Measurements from ENCODE around the gene CAMK2B. TPM values are rescaled to one million over a fixed set of nuclear protein-coding genes. Genes with fewer than 3 reads are reported as not detected.
"Not testable (repeated sequence)": the region's sequence is repeated elsewhere in the genome, so short reads cannot be mapped to it uniquely, and the experiment has no call there.

CAMK2B gene
- polyA plus RNA-seq, 4 donors, result 2.1 to 2.9 (median 2.3) TPM

DNA sequence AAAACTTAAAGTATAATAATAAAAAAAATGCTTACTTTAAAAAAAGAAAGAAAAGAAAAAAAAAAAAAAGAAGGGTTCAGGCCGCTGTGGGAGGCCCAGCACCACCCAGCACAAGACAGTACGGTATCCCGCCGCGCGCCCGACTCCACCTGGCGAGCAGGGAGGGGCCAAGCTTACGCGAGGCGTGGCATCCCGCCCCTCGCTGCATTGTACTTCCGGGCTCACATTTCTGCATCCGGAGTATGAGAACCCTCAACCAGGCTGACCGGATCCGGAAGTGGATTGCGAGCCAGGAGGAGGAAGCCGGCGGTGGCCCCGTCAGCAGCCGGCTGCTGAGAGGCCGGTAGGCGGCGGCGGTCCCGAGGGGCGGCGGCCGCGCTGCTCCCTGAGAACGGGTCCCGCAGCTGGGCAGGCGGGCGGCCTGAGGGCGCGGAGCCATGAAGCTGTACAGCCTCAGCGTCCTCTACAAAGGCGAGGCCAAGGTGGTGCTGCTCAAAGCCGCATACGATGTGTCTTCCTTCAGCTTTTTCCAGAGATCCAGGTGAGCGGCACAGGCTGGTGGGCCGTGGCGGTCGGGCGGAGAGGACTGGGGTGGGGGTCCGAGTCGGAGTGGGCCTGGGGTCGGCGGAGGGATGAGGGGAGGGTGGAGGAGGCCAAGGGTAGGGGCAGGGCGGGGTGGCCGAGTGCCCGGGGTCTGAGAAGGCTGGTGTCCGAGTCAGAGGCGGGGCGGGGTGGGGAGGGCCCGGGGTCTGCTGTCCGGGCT lies 124.5 kb downstream of the CAMK2B start, which contains the start of gene YKT6:
YKT6 (plus strand) TSS at position 280 of the 763 bp plus-strand sequence; CDS start at position 438, 158 bp downstream.
- peak; percentile 83 to 92 (median 91) for DNase-seq (ENCODE audit: low read depth in 4 of 4, low spot score in 3 of 4)

DNA sequence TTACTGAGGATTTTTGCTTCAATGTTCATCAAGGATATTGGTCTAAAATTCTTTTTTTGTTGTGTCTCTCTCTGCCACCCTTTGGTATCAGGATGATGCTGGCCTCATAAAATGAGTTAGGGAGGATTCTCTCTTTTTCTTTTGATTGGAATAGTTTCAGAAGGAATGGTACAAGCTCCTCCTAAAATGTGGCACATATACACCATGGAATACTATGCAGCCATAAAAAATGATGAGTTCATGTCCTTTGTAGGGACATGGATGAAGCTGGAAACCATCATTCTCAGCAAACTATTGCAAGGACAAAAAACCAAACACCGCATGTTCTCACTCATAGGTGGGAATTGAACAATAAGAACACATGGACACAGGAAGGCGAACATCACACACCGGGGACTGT lies 125.2 kb downstream of the CAMK2B start:
- not testable (repeated sequence) for DNase-seq (ENCODE audit: low read depth in 4 of 4, low spot score in 3 of 4)

DNA sequence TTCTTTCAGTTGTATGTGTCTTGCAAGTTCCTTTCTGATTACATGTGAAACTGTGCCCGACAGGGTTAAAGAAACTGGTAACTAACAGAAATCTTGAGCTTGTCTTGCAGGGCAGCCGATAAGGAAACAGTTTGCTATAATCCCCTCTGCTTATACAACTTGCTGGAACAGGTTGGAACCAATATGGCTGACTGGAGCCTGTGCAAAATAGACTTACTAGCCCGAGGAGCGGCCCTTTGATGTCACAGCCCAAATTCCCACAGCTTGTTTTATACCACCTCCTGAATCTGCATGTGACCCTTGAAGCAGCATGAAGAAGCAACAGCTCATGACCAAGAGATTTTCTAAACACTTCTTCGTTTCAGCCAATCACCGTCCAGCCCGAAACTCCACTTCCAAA lies 127.9 kb downstream of the CAMK2B start:
- DNase-seq (ENCODE audit: low read depth in 4 of 4, low spot score in 3 of 4), result no peak

DNA sequence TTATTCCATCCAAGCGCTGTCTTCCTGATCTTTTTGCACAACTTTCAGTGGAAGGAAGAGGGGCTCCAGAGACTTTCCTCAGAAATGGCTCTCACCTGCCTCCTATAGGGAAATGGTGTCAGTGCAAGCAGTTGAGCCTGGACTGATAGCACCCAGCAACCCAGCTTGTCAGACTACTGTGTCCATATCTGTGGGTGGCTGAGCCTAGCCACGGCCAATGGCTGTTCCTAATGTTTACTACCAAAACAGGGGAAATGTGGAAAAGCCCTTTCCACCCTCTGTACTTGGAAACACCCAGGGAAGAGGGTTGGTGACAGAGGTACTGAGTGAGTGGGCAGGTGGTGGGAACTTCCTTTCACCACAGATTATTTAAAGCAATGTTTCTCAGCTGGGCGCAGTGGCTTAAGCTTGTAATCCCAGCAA lies 128.9 kb downstream of the CAMK2B start:
- DNase-seq (ENCODE audit: low read depth in 4 of 4, low spot score in 3 of 4), result peak in 1 of 4 donors; percentile 46

DNA sequence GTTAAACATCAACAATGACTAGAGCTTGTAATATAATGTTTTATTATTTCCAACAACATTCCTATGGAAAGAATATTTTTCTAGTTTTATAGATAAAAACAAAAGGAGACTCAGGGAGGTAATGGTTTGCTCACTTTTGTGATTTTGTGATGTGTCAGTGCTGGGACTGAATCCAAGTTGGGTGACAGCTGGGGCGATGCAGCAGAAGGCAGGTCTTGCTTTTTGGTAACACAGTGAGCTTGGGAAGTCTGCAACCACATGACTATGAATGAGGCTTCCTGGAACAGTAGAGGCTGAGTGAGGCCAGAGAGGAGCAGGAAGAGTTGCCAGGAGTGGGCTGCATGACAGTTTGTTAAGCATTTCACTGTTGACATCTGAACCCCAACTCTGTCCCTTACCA lies 129.5 kb downstream of the CAMK2B start:
- no peak for DNase-seq (ENCODE audit: low read depth in 4 of 4, low spot score in 3 of 4)

DNA sequence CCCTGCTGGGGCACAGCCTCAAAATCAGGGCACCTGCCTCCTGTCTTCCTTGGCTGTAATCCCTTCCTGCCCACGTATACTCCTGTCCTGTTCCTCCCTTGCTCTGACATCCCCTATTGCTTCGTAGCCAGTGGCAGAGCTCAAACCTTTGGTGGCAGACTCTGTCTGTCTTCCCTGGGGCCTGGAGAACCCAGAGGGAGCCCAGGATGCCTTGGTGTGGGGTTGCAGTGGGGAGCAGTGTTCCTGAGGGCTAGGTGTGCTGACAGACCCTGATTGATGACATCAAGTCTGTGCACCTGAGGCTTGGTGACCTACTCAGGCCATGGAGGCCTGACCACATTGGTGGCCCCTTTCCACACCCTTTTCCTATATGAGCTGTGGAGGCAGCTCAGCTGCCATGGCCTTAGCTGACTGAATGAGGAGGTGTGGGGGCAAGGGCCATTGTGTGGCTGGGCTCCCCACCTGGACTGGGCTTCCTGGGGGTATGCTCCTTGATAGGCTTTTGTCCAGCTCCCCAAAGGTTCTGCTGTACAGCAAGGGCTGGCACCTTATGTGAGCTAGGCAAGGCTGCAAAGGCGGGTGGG lies 130.7 kb downstream of the CAMK2B start:
- DNase-seq (ENCODE audit: low read depth in 4 of 4, low spot score in 3 of 4), result no peak

DNA sequence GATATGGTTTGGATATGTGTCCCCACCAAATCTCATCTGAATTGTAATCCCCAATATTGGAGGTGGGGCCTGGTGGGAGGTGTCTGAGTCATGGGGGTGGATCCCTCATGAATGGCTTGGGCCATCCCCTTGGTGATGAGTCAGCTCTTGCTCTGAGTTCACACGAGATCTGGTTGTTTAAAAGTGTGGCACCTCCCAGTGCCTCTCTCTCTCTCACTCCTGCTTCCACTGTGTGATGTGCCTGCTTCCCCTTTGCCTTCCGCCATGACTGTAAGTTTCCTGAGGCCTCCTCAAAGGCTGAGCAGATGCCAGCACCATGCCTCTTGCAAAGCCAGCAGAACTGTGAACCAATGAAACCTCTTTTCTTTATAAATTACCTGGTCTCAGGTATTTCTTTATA lies 131.3 kb downstream of the CAMK2B start:
- no peak for DNase-seq (ENCODE audit: low read depth in 4 of 4, low spot score in 3 of 4)

DNA sequence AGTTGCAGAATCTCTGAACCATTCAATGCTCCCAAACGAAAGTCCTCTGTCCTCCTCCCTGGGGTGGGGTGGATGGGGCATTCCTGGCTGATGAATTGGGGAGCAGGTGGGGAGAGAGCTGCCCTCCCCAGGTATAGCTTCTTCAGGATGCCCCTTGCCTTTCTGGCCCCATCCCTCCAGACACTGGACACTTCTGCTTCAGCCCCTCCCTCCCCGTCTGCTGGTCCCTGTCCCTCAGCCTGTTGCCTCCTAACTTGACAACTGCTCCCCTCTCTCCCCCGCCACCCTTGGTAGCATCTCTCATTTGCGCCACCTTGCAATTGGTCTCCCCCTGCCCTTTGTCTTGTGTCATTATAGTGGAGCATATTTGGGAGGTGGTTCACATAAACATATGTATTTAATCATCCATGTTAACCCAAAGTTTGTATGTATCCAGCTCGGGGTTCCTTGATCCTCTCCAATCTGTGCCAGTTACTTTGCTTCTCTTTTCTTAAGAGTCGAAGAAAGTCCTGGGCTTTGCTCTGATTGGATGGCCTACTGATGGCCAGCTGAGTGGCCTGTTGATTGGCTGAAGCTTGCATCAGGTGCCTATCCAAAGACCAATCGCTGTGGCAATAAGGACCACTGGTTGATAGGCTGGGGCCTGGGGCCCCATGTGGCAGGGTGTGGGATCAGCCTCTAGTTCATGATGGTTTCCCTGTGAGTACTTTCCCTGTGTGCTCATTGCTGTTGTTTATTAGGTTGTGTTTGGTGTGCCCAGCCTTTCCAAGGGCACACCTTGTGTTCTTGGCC lies 132.2 kb downstream of the CAMK2B start:
- no peak for DNase-seq (ENCODE audit: low read depth in 4 of 4, low spot score in 3 of 4)

DNA sequence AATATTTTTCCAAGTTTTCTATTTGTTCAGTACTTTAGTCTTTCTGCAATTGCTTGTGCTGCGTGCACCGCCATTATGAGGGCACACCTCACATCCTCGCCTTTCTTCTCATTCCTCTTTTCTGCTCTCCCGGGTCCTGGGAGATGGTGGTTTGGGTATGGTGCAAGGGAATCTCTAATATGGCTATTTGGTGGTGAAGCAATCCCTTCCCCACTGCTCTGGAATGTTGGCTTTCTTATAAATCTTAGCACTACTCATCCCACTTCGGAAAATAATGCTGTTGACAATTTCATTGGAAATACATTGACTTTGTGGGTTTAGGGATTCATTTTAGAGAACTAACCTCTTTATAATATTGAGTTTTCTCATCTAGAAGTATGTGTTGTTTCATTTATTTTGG lies 134.2 kb downstream of the CAMK2B start:
- DNase-seq (ENCODE audit: low read depth in 4 of 4, low spot score in 3 of 4), result no peak

DNA sequence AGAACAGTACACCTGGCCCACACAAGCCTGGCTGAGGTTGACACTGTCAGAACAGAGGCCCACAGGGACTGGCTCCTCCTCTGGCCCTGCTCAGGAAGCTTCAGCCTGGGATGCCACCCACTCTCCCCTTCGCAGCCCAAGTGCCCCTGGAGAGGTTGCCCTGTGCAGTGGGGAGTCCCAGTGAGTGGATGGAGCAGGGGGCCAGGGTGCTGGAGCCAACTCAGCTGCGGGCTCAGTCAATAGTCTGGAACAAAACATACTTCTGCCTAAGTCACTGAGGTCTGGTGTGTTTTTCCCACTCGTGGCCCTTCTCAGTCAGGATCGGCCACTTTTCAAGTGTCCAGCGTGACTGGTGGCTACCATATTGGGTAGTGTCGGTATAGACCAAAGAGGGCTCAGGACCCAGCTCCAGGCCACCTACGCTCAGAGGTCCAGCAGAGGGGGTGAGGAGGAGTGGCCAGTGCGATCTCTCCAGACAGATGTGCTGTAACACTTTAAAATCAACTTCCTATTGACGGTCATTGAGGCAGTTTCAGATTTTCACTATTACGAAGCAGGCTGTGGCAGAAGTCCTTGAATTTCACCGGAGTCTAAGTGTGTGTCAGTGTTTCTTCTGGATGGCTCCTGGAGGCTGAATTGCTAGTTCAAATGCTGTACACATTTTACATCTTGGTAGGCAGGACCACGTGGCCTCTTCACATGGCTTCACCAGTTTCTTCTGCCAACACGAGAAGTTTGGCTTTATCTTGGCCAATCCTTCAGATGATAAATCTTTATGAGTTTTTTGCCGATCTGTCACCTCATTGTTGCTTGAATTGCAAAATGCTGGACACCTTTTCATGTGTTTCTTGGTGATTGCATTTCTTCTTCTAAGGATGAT lies 135.2 kb downstream of the CAMK2B start:
- DNase-seq (ENCODE audit: low read depth in 4 of 4, low spot score in 3 of 4), result no peak

DNA sequence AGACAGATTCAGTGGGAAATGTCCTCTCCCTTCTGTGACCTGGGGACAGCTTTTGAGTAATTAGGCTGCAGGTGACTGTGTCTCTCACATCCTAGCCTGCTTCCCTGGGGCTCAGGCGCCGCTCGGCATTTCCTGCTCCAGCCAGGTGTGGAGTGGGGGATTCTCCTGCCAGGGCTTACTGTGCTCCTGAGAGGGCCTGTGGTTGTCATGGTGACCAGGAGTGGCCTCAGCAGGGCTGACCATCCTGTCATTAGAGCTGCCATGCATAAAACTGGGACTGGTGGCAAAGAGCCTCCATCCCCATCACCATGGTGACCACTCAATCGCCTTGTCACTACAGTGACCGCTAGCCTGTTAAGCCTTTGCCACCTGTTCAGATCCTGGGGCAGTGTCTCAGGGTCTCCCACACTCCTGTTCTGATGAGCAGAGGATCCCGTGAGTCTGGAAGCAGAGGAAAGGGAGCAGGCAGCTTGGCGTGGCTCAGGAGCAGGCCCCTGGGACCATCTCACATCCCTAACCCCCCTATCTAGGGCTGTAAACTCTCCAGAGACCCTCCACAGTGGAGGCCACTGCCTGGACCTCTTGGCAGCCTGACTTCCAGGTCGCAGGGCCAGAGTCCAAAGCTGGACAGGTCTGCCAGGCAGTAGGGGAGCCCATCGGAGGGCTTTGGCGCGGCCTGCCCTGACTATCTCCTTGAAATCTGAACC lies 136.0 kb downstream of the CAMK2B start, which contains the start of gene GCK:
GCK (minus strand) TSS at position 154 of the 707 bp plus-strand sequence. CDS start 486 bp downstream, outside the sequence.
- DNase-seq (ENCODE audit: low read depth in 4 of 4, low spot score in 3 of 4), result peak in 3 of 4 donors; percentile 29 to 49 (median 41)

DNA sequence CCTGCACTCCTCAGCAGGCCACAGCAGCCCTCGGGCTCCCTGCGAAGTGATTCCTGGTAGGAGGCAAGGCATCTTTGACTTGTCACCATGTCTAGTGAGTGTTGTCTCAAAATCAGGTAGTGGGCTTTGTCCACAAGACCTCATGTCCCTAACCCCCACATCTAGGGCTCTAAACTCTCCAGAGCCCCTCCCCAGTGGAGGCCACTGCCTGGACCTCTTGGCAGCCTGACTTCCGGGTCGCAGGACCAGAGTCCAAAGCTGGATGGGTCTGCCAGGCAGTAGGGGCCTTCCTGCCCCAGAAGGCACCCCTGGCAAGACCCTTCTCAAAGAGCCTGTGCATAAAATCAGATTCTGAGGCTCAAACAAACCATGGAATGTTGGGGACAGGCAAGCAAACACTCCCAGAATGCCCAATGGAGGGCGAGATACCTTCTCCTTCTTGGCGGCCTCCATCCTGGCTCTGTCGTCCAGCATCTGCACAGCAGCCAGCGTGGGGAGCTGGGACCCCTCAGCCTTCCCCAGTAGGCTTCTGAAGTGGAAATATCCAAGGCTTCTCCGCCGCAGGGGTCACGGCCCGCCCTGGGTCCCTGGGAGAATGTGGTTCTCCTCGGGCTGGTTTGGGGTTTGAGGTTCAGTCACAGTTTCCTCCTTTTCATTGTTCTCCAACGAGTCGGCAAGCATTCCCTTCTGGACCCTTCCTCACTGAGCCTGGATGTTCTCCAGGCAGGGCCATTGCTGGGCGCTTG lies 136.7 kb downstream of the CAMK2B start:
- no peak for DNase-seq (ENCODE audit: low read depth in 4 of 4, low spot score in 3 of 4)

DNA sequence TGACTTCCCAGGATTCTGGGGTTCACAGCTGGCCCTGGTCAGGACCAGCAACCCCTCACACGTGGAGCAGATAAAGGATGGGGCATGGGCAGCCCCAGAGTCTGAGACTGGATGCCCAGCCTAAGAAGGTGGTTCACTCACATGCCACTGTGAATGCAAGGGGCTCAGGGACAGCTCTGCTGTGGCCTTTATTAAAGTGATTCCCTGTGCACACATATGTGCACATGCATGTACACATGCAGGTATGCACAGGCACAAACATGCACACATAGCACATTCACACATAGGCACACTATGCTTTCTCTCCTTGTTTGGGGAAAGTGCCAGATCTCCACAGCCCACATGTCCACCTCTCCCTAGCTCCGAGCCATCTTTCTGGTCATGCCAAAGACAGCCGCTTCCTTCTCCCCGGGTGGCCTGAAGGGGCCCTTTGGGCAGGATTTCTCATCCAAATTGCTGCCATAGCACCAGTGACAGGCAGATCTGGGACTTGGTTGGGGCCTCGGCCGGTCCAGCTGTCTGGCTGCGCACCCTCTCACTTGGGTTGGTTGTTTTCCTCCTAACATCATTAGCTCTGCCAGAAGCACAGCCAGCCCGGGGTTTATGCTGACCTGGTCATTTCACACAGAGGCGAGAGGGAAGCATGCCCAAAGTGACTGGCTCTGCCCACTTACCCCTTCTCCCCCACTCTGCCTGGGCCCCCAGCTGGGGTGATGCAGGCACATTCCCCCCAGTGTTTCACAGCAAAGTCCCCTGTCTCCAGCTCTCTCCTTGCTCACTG lies 137.6 kb downstream of the CAMK2B start:
- no peak for DNase-seq (ENCODE audit: low read depth in 4 of 4, low spot score in 3 of 4)

DNA sequence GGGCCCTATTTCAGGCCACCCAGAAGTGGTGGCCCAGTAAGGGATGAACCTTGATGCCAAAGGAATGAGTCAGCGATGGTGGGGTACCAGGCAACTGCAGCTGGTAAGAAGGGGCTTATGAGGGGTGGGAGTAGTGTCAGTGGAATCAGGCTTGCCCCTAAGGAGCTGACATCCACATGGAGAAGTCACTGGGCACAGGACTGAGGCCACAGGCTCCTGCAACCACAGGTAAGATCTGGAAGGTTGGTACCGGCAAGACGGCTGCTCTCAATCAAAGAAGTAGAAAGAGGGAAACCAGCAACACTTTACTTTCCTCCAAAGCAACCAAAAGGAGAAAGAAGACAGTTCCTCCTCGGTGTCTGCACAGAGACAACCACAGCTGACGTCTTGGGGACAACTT lies 138.7 kb downstream of the CAMK2B start:
- no peak for DNase-seq (ENCODE audit: low read depth in 4 of 4, low spot score in 3 of 4)

DNA sequence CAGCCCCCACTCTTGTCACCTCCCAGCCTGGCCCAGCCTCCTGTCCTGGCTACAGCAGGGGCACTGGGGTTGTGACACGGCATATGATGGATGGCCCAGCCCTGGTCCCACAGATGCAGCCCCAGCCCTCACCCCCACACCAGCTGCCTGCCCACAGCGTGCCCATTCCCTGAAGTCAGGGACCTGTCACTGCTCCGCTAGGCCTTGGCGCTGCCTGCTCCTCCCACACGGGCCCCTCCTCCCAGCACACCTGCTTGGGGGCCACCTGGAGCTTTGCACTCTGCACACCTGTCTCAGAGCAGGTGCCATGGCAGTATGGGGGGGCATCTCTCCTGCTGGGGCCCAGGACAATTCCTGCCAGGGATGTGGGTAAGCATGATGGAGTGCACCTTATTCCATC lies 139.7 kb downstream of the CAMK2B start:
- DNase-seq (ENCODE audit: low read depth in 4 of 4, low spot score in 3 of 4), result no peak

DNA sequence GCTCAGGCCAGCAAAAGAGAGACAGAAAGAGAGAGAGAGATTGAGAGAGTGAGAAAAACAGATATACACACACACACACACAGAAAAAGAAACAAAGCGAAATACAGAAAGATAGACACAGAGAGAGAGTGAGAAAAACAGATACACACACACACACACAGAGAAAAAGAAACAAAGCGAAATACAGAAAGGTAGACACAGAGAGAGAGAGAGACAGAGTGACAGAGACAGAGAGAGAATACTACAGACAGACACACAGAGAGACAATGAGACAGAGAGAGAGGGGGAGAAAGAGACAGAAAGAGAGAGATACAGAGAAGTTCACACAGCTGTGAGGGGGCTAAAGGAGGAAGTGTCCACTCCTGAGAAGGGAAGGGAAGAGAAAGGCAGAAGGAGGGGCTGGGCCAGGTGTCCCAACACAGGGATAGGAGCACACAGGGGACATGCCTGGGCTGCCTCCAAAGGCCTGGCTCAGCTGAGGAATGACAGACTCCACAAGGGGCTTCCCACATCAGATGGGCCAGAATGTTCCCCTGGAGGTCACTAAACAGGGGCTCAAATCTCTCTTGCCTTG lies 140.4 kb downstream of the CAMK2B start:
- no peak for DNase-seq (ENCODE audit: low read depth in 4 of 4, low spot score in 3 of 4)

DNA sequence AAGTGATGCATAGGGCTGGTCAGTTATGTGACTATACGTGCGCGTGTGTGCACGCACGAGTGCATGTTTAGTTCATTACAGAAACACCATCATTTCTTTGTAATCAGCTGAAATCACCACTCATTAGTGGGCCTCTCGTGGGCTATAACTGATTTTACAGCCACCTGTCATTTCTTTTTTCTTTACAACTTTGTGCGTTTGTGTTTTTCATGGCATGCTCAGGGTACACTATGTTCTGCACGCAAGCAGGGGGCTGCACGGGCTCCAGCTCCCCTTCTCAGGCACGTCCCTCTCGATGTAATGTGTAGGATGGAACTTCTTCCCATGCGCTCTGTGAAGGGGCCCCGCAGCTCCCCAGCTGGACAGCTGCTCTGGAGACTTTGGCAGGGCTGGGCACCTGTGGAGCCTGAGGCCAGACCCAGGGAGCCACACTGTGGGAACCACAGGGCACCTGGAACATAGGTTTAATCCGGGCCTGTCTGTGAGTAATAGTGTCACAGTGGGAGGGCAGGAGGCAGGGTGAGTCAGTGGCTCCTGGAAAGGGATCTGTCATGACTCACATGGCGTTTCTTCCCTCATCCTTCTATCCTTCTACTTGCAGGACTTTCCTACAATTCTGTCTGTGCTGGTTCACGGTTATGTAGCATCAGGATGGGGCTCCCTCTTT lies 141.1 kb downstream of the CAMK2B start:
- DNase-seq (ENCODE audit: low read depth in 4 of 4, low spot score in 3 of 4), result no peak

Data from right renal pelvis (tissue), 4 donors.